ENCODE data around the gene JPH3. TPM values are rescaled to one million over a fixed set of nuclear protein-coding genes. Genes with fewer than 3 reads are reported as not detected.
A peak's percentile ranks its signal among the peaks of the same experiment; 100 is the strongest.
"Not testable (repeated sequence)": the region's sequence is repeated elsewhere in the genome, so short reads cannot be mapped to it uniquely, and the experiment has no call there.

JPH3 gene
- total RNA-seq, 2 experiments from 2014 or later = 0.07 to 0.09 TPM

DNA sequence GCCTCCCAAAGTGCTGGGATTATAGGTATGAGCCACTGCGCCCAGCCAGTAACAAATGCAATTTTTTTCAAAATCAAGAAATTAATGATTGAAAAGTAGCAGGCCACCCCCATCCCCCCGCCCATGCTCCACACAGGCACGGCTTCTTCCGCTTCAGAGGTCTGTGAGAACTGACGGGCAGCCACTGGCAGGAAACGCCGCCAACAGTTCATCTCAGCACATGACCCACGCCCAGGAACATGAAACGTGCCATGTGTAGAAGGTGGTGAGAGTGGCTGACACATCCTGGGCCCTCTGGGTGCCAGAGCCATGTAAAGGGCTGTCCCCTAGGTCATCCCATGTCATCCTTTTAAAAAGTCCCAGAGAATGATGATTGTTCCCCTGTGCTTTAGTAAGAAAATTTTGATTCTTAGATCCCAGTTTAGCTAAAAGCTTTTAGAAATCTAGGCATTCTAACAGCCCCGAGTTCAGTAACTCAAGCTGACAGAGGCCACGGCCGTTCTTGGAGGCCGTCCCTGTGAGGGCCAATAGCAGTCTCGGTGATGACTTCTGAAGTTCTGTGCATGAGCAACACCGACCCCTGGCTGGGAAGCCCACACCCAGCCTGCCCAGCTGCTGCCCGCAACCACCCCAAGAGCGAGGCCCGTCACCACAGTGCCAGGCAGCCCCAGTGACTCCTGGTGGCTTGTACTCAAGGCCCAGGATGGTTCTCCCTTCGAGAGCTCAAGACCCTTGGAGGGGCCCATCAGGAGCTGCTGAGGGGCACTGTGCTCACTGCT is 111.3 kb downstream of the JPH3 start:
- Mint-ChIP-seq H3K36me3 (ENCODE audit: low read depth) (peaks cover 34% of the 10 kb centered on the region), H3K27ac (peak overlapping the region; percentile 88), H3K4me1 (ENCODE audit: low read depth) (peaks cover 31% of the 10 kb centered on the region), H3K4me3 (no peak overlapping the region), H3K27me3 (no peaks in the 10 kb centered on the region), H3K9me3 (no peaks in the 10 kb centered on the region)
- DNase-seq (peak; percentile 85), ATAC-seq (peak; percentile 96)
- ChIA-PET CTCF (interaction anchor here (1.2 to 1.3 kb wide), 2 partner anchors 11 to 12 kb away, joined by 5 read pairs; no protein-coding TSS in a partner anchor), POLR2A (interaction anchor here (1.0 kb wide), 1 partner anchor 11 kb away, joined by 3 read pairs; no protein-coding TSS in a partner anchor)
- TF ChIP-seq, protein P1, sequence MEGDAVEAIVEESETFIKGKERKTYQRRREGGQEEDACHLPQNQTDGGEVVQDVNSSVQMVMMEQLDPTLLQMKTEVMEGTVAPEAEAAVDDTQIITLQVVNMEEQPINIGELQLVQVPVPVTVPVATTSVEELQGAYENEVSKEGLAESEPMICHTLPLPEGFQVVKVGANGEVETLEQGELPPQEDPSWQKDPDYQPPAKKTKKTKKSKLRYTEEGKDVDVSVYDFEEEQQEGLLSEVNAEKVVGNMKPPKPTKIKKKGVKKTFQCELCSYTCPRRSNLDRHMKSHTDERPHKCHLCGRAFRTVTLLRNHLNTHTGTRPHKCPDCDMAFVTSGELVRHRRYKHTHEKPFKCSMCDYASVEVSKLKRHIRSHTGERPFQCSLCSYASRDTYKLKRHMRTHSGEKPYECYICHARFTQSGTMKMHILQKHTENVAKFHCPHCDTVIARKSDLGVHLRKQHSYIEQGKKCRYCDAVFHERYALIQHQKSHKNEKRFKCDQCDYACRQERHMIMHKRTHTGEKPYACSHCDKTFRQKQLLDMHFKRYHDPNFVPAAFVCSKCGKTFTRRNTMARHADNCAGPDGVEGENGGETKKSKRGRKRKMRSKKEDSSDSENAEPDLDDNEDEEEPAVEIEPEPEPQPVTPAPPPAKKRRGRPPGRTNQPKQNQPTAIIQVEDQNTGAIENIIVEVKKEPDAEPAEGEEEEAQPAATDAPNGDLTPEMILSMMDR (IDR thresholded peaks at IDR 0.05) = no peak
- intact Hi-C loops (cut with micrococcal nuclease) = no loop called here

DNA sequence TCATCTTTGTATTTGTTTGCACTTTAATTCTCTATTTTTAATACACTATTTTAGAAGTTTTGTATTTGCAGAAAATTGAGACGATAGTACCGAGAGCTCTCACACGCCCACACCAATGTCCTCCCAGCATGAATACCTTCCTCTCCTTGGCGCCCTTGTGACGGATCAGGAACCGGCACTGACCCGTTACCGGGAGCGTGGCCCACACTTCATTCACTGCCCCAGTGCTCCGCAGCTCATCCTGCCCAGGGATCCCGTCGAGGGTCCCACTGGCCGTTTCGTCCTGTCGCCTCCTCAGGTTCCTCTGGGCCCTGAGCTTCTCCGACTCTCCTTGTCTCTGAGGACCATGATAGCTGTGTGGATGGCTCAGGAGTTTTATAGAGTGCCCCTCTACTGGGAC is 112.9 kb downstream of the JPH3 start:
- Mint-ChIP-seq H3K27me3 (no peaks in the 10 kb centered on the region), H3K36me3 (ENCODE audit: low read depth) (peaks cover 44% of the 10 kb centered on the region), H3K9me3 (no peaks in the 10 kb centered on the region), H3K27ac (no peak overlapping the region), H3K4me3 (no peak overlapping the region), H3K4me1 (ENCODE audit: low read depth) (peaks cover 31% of the 10 kb centered on the region)
- ATAC-seq = no peak
- intact Hi-C loops (cut with micrococcal nuclease) = no loop called here
- POLR2A ChIA-PET = interaction anchor here (1.6 kb wide), 1 partner anchor 39 kb away, joined by 4 read pairs; no protein-coding TSS in a partner anchor
- no peak for DNase-seq
- CTCF ChIA-PET = no interaction called here
- TF ChIP-seq, protein P1 (IDR thresholded peaks at IDR 0.05) = no peak

DNA sequence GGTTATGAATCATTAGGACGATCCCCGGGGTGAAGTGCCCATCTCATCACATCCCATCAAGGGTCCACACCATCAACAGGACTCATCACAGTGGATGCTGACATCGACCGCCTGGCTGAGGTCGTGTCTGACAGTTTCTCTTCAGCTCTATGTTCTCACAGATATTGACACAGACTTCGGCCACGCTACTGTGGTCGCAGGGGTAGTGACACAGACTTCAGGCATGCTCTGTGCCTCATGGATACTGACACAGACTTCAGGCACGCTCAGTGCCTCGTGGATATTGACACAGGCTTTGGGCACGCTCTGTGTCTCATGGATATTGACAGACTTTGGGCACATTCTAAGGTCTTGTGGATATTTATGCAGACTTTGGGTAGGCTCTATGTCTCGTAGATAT is 113.3 kb downstream of the JPH3 start:
- Mint-ChIP-seq H3K4me1 (ENCODE audit: low read depth) (peaks cover 31% of the 10 kb centered on the region), H3K36me3 (ENCODE audit: low read depth) (peaks cover 44% of the 10 kb centered on the region), H3K27me3 (no peaks in the 10 kb centered on the region), H3K9me3 (no peaks in the 10 kb centered on the region), H3K27ac (no peak overlapping the region), H3K4me3 (no peak overlapping the region)
- DNase-seq (no peak), ATAC-seq (no peak)
- POLR2A ChIA-PET = interaction anchor here (1.6 kb wide), 1 partner anchor 39 kb away, joined by 4 read pairs; no protein-coding TSS in a partner anchor
- TF ChIP-seq, protein P1 (IDR thresholded peaks at IDR 0.05) = no peak
- CTCF ChIA-PET = no interaction called here
- intact Hi-C loops (cut with micrococcal nuclease) = no loop called here

DNA sequence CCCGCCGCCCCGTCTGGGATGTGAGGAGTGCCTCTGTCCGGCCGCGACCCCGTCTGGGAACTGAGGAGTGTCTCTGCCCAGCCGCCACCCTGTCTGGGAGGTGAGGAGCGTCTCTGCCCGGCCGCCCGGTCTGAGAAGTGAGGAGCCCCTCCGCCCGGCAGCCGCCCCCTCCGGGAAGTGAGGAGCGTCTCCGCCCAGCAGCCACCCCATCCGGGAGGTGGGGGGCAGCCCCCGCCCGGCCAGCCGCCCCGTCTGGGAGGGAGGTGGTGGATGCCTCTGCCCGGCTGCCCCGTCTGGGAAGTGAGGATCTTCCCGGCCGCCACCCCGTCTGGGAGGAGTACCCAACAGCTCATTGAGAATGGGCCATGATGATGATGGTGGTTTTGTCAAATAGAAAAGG is 116.5 kb downstream of the JPH3 start:
- CTCF ChIA-PET; POLR2A ChIA-PET; H3K4me3 Mint-ChIP-seq; H3K27me3 Mint-ChIP-seq; ATAC-seq; H3K27ac Mint-ChIP-seq; intact Hi-C loops (cut with micrococcal nuclease); DNase-seq; H3K9me3 Mint-ChIP-seq: not testable (repeated sequence)
- peaks cover 24% of the 10 kb centered on the region for H3K4me1 Mint-ChIP-seq (ENCODE audit: low read depth)
- peaks cover 53% of the 10 kb centered on the region for H3K36me3 Mint-ChIP-seq (ENCODE audit: low read depth)

DNA sequence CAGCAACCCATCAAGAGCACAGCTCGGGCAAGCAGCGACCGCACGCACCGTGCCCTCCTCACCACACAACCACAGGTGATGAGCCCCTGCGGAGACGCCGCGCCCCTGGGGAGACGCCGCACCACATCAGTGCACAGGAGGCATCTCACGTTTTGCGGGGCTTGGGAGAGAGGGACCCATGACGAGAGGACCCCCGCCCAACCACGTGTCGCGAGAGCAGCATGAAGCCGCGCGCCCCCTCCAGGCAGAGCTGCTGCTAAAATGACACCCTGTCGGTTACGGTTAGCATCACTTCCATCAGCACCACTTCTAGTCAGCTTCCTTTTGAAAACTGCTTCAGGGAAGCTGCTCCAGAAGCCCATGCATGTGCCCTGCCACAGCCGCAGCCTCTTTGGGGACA is 118.1 kb downstream of the JPH3 start:
- Mint-ChIP-seq H3K4me3 (no peak overlapping the region), H3K9me3 (no peaks in the 10 kb centered on the region), H3K27me3 (no peaks in the 10 kb centered on the region), H3K36me3 (ENCODE audit: low read depth) (peaks cover 51% of the 10 kb centered on the region), H3K27ac (no peak overlapping the region), H3K4me1 (ENCODE audit: low read depth) (peaks cover 19% of the 10 kb centered on the region)
- ATAC-seq (no peak), DNase-seq (no peak)
- intact Hi-C loops (cut with micrococcal nuclease) = no loop called here
- CTCF ChIA-PET = no interaction called here
- POLR2A ChIA-PET = interaction anchor here (1.0 kb wide), 1 partner anchor 11 kb away, joined by 3 read pairs; no protein-coding TSS in a partner anchor
- TF ChIP-seq, protein P1 (IDR thresholded peaks at IDR 0.05) = no peak

Measured in activated CD8-positive, alpha-beta T cell treated with anti-CD3 and anti-CD28 coated beads for 36 hours (primary cell).